ENCODE data around the gene TIMM13.
"Not testable (repeated sequence)": the region's sequence is repeated elsewhere in the genome, so short reads cannot be mapped to it uniquely, and the experiment has no call there.

The TIMM13 gene

GRCh38 chr19:2469102-2469914 lies 41.9 kb upstream of the TIMM13 start:
- Histone ChIP-seq H3K4me1 (no peaks in the 10 kb centered on the region), H3K4me3 (ENCODE audit: low read depth, low read length) (no peak overlapping the region), H3K36me3 (no peaks in the 10 kb centered on the region), H3K27me3 (no peaks in the 10 kb centered on the region), H3K9me3 (no peaks in the 10 kb centered on the region)
- no peak for TF ChIP-seq CTCF (IDR thresholded peaks at IDR 0.05; ENCODE audit: low read depth, low read length)
- no peak for DNase-seq

- Histone ChIP-seq H3K4me1 (no peaks in the 10 kb centered on the region), H3K27me3 (no peaks in the 10 kb centered on the region), H3K4me3 (ENCODE audit: low read depth, low read length) (no peak overlapping the region), H3K36me3 (no peaks in the 10 kb centered on the region), H3K9me3 (no peaks in the 10 kb centered on the region)
- TF ChIP-seq CTCF (IDR thresholded peaks at IDR 0.05; ENCODE audit: low read depth, low read length) = no peak
- DNase-seq = no peak
These were observed 41.2 kb upstream of the TIMM13 start for GRCh38 chr19:2468596-2468995.

DNA sequence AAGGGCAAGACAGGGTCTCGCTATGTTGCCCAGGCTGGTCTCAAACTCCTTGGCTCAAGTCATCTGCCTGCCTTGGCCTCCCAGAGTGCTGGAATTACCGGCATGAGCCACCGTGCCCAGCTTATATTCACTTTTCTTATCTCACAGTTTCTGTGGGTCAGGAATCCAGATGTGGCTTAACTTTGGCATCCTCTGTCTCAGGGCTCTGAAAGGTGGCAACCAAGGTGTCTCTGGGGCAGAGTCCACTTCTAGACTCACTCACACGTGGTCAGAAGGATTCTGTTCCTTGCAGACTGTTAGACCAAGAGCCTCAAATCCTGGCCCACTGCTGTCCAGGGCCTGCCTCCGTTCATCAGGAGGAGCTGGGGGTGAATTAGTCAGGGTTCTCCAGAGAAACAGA lies 37.0 kb upstream of the TIMM13 start:
- no peak for DNase-seq
- Histone ChIP-seq H3K27me3 (no peaks in the 10 kb centered on the region), H3K9me3 (no peaks in the 10 kb centered on the region), H3K4me3 (ENCODE audit: low read depth, low read length) (no peak overlapping the region), H3K36me3 (no peaks in the 10 kb centered on the region), H3K4me1 (no peaks in the 10 kb centered on the region)
- no peak for TF ChIP-seq CTCF (IDR thresholded peaks at IDR 0.05; ENCODE audit: low read depth, low read length)

- H3K4me1 ChIP-seq; H3K4me3 ChIP-seq (ENCODE audit: low read depth, low read length); H3K27me3 ChIP-seq; H3K36me3 ChIP-seq; H3K9me3 ChIP-seq; DNase-seq: not testable (repeated sequence)
These were observed 36.3 kb upstream of the TIMM13 start for GRCh38 chr19:2463694-2464093.

GRCh38 chr19:2462635-2463421 lies 35.4 kb upstream of the TIMM13 start:
- DNase-seq = peak; percentile 69
- no peaks in the 10 kb centered on the region for H3K36me3 ChIP-seq
- H3K4me3 ChIP-seq (ENCODE audit: low read depth, low read length) = peak overlapping the region; percentile 45
- TF ChIP-seq CTCF (IDR thresholded peaks at IDR 0.05; ENCODE audit: low read depth, low read length) = no peak
- no peaks in the 10 kb centered on the region for H3K4me1 ChIP-seq
- no peaks in the 10 kb centered on the region for H3K27me3 ChIP-seq
- H3K9me3 ChIP-seq = no peaks in the 10 kb centered on the region

DNA sequence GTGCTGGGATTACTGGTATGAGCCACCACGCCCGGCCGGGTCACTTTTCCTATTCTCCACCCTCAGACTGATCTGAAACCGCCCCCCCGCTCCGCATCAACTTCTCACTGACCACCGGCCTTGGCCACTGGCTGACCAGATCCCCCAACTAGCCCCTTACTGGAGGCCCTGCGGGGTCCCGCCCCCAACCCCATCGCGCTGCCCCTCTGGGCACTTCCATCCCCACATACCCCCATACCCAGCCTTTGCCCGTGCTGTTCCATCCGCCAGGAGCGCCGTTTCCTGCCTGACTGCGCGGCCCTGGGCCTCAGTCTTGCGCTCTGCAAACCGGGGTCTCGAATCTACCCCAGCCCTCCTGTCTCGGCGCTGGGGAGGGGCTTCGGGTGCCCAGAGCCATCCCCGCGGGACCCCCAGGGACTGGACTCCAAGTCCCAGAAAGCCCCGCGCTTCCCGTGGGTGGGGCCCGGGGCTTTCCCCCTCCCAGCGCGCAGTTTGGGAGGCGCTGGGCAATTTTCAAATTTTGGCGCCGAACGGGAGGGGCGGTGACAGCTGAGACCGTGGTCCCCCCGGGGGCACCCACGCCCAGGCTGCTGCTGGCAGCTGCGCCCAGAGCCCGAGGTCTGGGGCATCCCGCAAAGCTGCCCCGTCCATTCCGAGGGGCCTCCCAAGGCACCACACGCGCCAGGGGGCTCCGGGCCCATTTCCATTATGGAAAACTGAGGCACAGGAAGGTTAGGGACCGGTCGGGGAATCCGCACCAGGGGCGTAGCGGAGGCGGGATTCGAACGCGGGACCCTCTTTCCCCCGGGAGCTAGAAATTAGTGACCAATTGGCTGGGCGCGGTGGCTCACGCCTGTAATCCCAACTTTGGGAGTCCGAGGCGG lies 34.6 kb upstream of the TIMM13 start:
- no peaks in the 10 kb centered on the region; the same call in 1 of the 2 replicates for H3K4me1 ChIP-seq
- peak overlapping the region; percentile 45 for H3K4me3 ChIP-seq (ENCODE audit: low read depth, low read length)
- no peaks in the 10 kb centered on the region for H3K27me3 ChIP-seq
- no peaks in the 10 kb centered on the region for H3K36me3 ChIP-seq
- H3K9me3 ChIP-seq = no peaks in the 10 kb centered on the region
- peak; percentile 69 for DNase-seq
- no peak for TF ChIP-seq CTCF (IDR thresholded peaks at IDR 0.05; ENCODE audit: low read depth, low read length)

Measured in BE2C (cell line).